Activated CD8-positive, alpha-beta T cell treated with anti-CD3 and anti-CD28 coated beads for 36 hours (primary cell): Measurements from ENCODE around the gene MBLAC1. TPM values are rescaled to one million over a fixed set of nuclear protein-coding genes. Genes with fewer than 3 reads are reported as not detected.

ENCODE experiments used
- ATAC-seq: fragments of 200-7000 bp; cut with Tn5 transposase; one replicate; pipeline ENCODE4 v1.10.0; 2021; ENCODE audit warnings: mild to moderate bottlenecking, moderate library complexity
- CTCF ChIA-PET: fragments of 350-600 bp; sonication (Branson Sonifier 250); formaldehyde crosslinking; loops from one replicate; lab custom pipeline; 2021; ENCODE audit warnings: antibody characterized with exemption; lab: Charles Lee
- POLR2A ChIA-PET: fragments of 350-600 bp; sonication (Branson Sonifier 250); formaldehyde crosslinking; loops from one replicate; lab custom pipeline; 2021; ENCODE audit warnings: antibody characterized with exemption; lab: Charles Lee
- DNase-seq: peaks from one replicate; pipeline ENCODE4 v3.0.0-alpha.2; 2020
- H3K27ac Mint-ChIP-seq: one replicate; pipeline ENCODE4 v1.8.0; 2021; ENCODE audit warnings: mild to moderate bottlenecking, mixed read lengths
- H3K27me3 Mint-ChIP-seq: one replicate; pipeline ENCODE4 v1.8.0; 2021; ENCODE audit warnings: mixed read lengths
- H3K36me3 Mint-ChIP-seq: one replicate; pipeline ENCODE4 v1.8.0; 2021; ENCODE audit warnings: low read depth, mixed read lengths
- H3K4me1 Mint-ChIP-seq: one replicate; pipeline ENCODE4 v1.8.0; 2021; ENCODE audit warnings: low read depth, mixed read lengths
- H3K4me3 Mint-ChIP-seq: one replicate; pipeline ENCODE4 v1.8.0; 2021; ENCODE audit warnings: mild to moderate bottlenecking, moderate library complexity, mixed read lengths
- H3K9me3 Mint-ChIP-seq: one replicate; pipeline ENCODE4 v1.8.0; 2021; ENCODE audit warnings: mixed read lengths
- CTCF ChIP-seq: fragments of 200-600 bp; IDR thresholded peaks from one replicate; pipeline ENCODE4 v1.8.0; 2022; ENCODE audit warnings: antibody characterized with exemption, mild to moderate bottlenecking
- intact Hi-C: fragments of 100-400 bp; cut with micrococcal nuclease; formaldehyde crosslinking; loops from one replicate; pipeline ENCODE4 v1.10.0; 2022
- microRNA-seq: library from miRNA; unstranded; fragments of <30 nt; microRNA quantifications from one replicate; pipeline ENCODE4 v1.2.0, GENCODE V29; 2022; ENCODE audit warnings: borderline microRNAs expressed, borderline replicate concordance
- total RNA-seq, 2 experiments: library from RNA; stranded (reverse); gene quantifications; one replicate each; pipeline ENCODE4 v1.2.3, GENCODE V29; 2021

Gene MBLAC1
- total RNA-seq, 2 experiments from 2014 or later: 1.9 to 2.1 TPM

- no peak for TF ChIP-seq CTCF
- no peak overlapping the region for H3K27ac Mint-ChIP-seq
- ATAC-seq (no peak), DNase-seq (no peak)
- intact Hi-C loops: no loop called here
- CTCF ChIA-PET: interaction anchor here (1.3 to 2.3 kb wide), 5 partner anchors 9 to 43 kb away, joined by 3 to 10 read pairs (median 7); partner anchors contain the start of gene GAL3ST4
- peaks cover 3% of the 10 kb centered on the region for H3K9me3 Mint-ChIP-seq
- peak overlapping the region; percentile 76 for H3K4me3 Mint-ChIP-seq
- POLR2A ChIA-PET: interaction anchor here (0.7 to 4.1 kb wide), 9 partner anchors 10 to 389 kb away, joined by 3 to 18 read pairs (median 3); no protein-coding TSS in a partner anchor
- H3K27me3 Mint-ChIP-seq: peaks cover 2% of the 10 kb centered on the region
- H3K36me3 Mint-ChIP-seq: no peaks in the 10 kb centered on the region
- peaks cover 26% of the 10 kb centered on the region for H3K4me1 Mint-ChIP-seq
Observed at GRCh38 chr7:100176096-100177044, 49.6 kb downstream of the MBLAC1 start.

- no peaks in the 10 kb centered on the region for H3K27me3 Mint-ChIP-seq
- TF ChIP-seq CTCF: no peak
- peaks cover 32% of the 10 kb centered on the region for H3K4me1 Mint-ChIP-seq
- DNase-seq (peak; percentile 99), ATAC-seq (peak; percentile 91)
- POLR2A ChIA-PET: interaction anchor here (0.7 to 4.1 kb wide), 7 partner anchors 11 to 388 kb away, joined by 3 to 18 read pairs (median 3); no protein-coding TSS in a partner anchor
- H3K36me3 Mint-ChIP-seq: no peaks in the 10 kb centered on the region
- H3K9me3 Mint-ChIP-seq: peaks cover 3% of the 10 kb centered on the region
- intact Hi-C loops: no loop called here
- H3K27ac Mint-ChIP-seq: peak within 1 kb of the TSS; percentile 25
- CTCF ChIA-PET: interaction anchor here (0.6 to 2.3 kb wide), 6 partner anchors 10 to 46 kb away, joined by 3 to 10 read pairs (median 4); partner anchors contain the start of genes GAL3ST4 and PVRIG
- H3K4me3 Mint-ChIP-seq: peak within 1 kb of the TSS; percentile 76
Observed at GRCh38 chr7:100177045-100178001, 50.6 kb downstream of the MBLAC1 start, which contains the start of the genes GPC2 and STAG3. GPC2 (minus strand) TSS chr7:100177381; CDS start chr7:100177199, 182 bp downstream. STAG3 (plus strand) TSS chr7:100177918; CDS start chr7:100180557, 2,639 bp downstream.

Small RNAs within 50 kb of the gene (microRNA-seq; reads per million reads assigned to microRNA genes)
- gene MIR106B: 5,318 reads per million, percentile 94 among the genes with 10 or more reads in this experiment
- gene MIR25: 460 reads per million, percentile 84 among the genes with 10 or more reads in this experiment
- gene MIR4658: not detected
- gene MIR93: 10,527 reads per million, percentile 97 among the genes with 10 or more reads in this experiment

Other genes starting within 250 kb of the MBLAC1 start
- gene OR2AE1, start 249.9 kb upstream of the MBLAC1 start, total RNA-seq: not detected
- gene TRIM4, start 207.4 kb upstream of the MBLAC1 start, total RNA-seq: 10 to 100 TPM; 22.2 to 22.3 TPM
- gene GJC3, start 197.3 kb upstream of the MBLAC1 start, total RNA-seq: under 1 TPM; 0.41 to 0.47 TPM
- gene AZGP1, start 150.9 kb upstream of the MBLAC1 start, total RNA-seq: not detected
- 10 to 100 TPM; 41.9 to 47.3 TPM for gene ZKSCAN1, start 111.4 kb upstream of the MBLAC1 start, total RNA-seq
- 1 to 10 TPM; 6.3 to 6.9 TPM for gene ZSCAN21, start 77.2 kb upstream of the MBLAC1 start, total RNA-seq
- 10 to 100 TPM; 16.4 to 18.9 TPM for gene ZNF3, start 45.2 kb upstream of the MBLAC1 start, total RNA-seq
- 10 to 100 TPM; 81.3 to 86.3 TPM for gene COPS6, start 38.0 kb upstream of the MBLAC1 start, total RNA-seq
- 100 to 1,000 TPM; 456 to 476 TPM for gene MCM7, start 25.6 kb upstream of the MBLAC1 start, total RNA-seq
- gene AP4M1, start 25.3 kb upstream of the MBLAC1 start, total RNA-seq: 10 to 100 TPM in 1 of 2 experiments, 1 to 10 TPM in 1; 9.8 to 10.9 TPM
- gene TAF6, start 7.6 kb upstream of the MBLAC1 start, total RNA-seq: 10 to 100 TPM; 48.6 to 55.3 TPM
- gene CNPY4, start 7.3 kb upstream of the MBLAC1 start, total RNA-seq: 10 to 100 TPM in 1 of 2 experiments, 1 to 10 TPM in 1; 9.8 to 10.4 TPM
- gene LAMTOR4, start 22.0 kb downstream of the MBLAC1 start, total RNA-seq: 100 to 1,000 TPM; 108 to 116 TPM
- gene TRAPPC14, start 31.8 kb downstream of the MBLAC1 start, total RNA-seq: 10 to 100 TPM; 15.7 to 17.4 TPM
- gene GAL3ST4, start 41.6 kb downstream of the MBLAC1 start, total RNA-seq: 1 to 10 TPM; 2.4 to 2.7 TPM
- gene GPC2, start 50.4 kb downstream of the MBLAC1 start, total RNA-seq: 1 to 10 TPM; 3.7 to 4.3 TPM
- 10 to 100 TPM; 13.2 to 15.8 TPM for gene STAG3, start 51.0 kb downstream of the MBLAC1 start, total RNA-seq
- gene PVRIG, start 93.0 kb downstream of the MBLAC1 start, total RNA-seq: 10 to 100 TPM; 29.8 to 30.2 TPM
- not detected for gene SPDYE3, start 180.7 kb downstream of the MBLAC1 start, total RNA-seq
- gene PILRB, start 231.2 kb downstream of the MBLAC1 start, total RNA-seq: 10 to 100 TPM; 43.7 to 46.8 TPM
- 1 to 10 TPM; 5.8 to 6.6 TPM for gene PILRA, start 246.5 kb downstream of the MBLAC1 start, total RNA-seq